DND-41 (cell line): ENCODE data around the gene ILK.

Experiments
- ATAC-seq: fragments of 200-7000 bp; cut with Tn5 transposase; 3 replicates; pipeline ENCODE4 v1.9.1; 2021; ENCODE audit warnings: low read depth; ENCODE audit not compliant: insufficient read depth
- DNase-seq: peaks from one replicate; pipeline ENCODE4 v3.0.0-alpha.2; 2020
- H2AFZ ChIP-seq: 2 replicates; pipeline ENCODE4 v1.6.0; 2012; ENCODE audit warnings: low read depth, low read length
- H3K27ac ChIP-seq: 2 replicates; pipeline ENCODE4 v1.5.1; 2012; ENCODE audit warnings: low read length, inconsistent platforms
- H3K27me3 ChIP-seq: fragments of 200-600 bp; sonication (generic); 2 replicates; pipeline ENCODE4 v1.6.0; 2012; ENCODE audit warnings: low read length, mild to moderate bottlenecking, inconsistent platforms; ENCODE audit not compliant: insufficient read depth, poor library complexity
- H3K36me3 ChIP-seq: 2 replicates; pipeline ENCODE4 v1.5.1; 2012; ENCODE audit warnings: low read length, inconsistent platforms; ENCODE audit not compliant: insufficient read depth
- H3K4me1 ChIP-seq: 2 replicates; pipeline ENCODE4 v1.5.1; 2012; ENCODE audit warnings: mild to moderate bottlenecking, low read length; ENCODE audit not compliant: insufficient read depth
- H3K4me2 ChIP-seq: 2 replicates; pipeline ENCODE4 v1.6.0; 2012; ENCODE audit warnings: mild to moderate bottlenecking, moderate library complexity, low read length, inconsistent platforms; ENCODE audit not compliant: insufficient read depth
- H3K4me3 ChIP-seq, 2 experiments: fragments of 200-600 bp in 1 of 2; shearing (Covaris generic) in 1 of 2; 2 replicates each; pipeline ENCODE4 v1.5.1; 2012 to 2016; ENCODE audit warnings: inconsistent platforms in 2 of 2, low read length in 2 of 2, mild to moderate bottlenecking in 2 of 2, low read depth in 1 of 2, moderate library complexity in 1 of 2
- H3K79me2 ChIP-seq: 2 replicates; pipeline ENCODE4 v1.6.0; 2012; ENCODE audit warnings: low read length, inconsistent platforms; ENCODE audit not compliant: insufficient read depth
- H3K9ac ChIP-seq: 2 replicates; pipeline ENCODE4 v1.6.0; 2012; ENCODE audit warnings: low read depth, mild to moderate bottlenecking, inconsistent platforms, low read length, moderate library complexity
- H3K9me3 ChIP-seq: 2 replicates; pipeline ENCODE4 v1.5.1; 2012; ENCODE audit warnings: low read length, moderate library complexity, mild to moderate bottlenecking, inconsistent platforms; ENCODE audit not compliant: insufficient read depth, severe bottlenecking
- H4K20me1 ChIP-seq: 2 replicates; pipeline ENCODE4 v1.6.0; 2012; ENCODE audit warnings: low read length; ENCODE audit not compliant: insufficient read depth
- EZH2 ChIP-seq: IDR thresholded peaks from 3 replicates; pipeline ENCODE4 v1.6.1; 2012; ENCODE audit warnings: borderline replicate concordance, low read depth, mild to moderate bottlenecking, moderate library complexity, low read length, inconsistent platforms; ENCODE audit not compliant: severe bottlenecking
- TF ChIP-seq, protein P1 (sequence below): IDR thresholded peaks from 2 replicates; pipeline ENCODE4 v1.5.1; 2012; ENCODE audit warnings: borderline replicate concordance, low read length, moderate library complexity, mild to moderate bottlenecking; ENCODE audit not compliant: poor library complexity, severe bottlenecking; ENCODE audit errors: extremely low read depth

The ILK gene

DNA sequence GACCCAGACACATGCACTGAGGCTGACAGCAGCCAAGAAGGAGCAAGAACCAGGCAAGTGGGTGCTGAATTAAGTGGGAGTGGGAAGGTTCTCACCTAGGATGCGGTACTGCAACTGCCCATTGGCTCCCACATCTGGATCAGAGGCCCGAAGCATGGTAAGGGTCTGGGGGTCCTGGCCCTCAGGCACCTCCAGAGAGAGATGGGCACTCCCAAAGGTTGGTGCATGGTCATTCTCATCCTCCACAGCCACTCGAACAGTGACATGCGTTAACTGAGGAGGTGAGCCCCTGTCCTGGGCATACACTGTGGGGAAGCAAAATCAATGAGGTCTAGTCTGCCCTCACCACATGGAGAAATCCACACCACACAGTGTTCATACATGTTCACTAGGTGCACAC, 25.0 kb downstream of the ILK start:
- ATAC-seq (no peak), DNase-seq (no peak)
- H3K4me2 ChIP-seq: no peak overlapping the region
- no peak overlapping the region for H3K27ac ChIP-seq
- no peaks in the 10 kb centered on the region for H3K9me3 ChIP-seq
- no peak overlapping the region for H3K4me3 ChIP-seq
- H3K36me3 ChIP-seq: no peaks in the 10 kb centered on the region
- H3K27me3 ChIP-seq: no peaks in the 10 kb centered on the region
- H3K4me1 ChIP-seq: peaks cover 9% of the 10 kb centered on the region
- H2AFZ ChIP-seq: no peak overlapping the region
- TF ChIP-seq EZH2: no peak
- TF ChIP-seq, protein P1, sequence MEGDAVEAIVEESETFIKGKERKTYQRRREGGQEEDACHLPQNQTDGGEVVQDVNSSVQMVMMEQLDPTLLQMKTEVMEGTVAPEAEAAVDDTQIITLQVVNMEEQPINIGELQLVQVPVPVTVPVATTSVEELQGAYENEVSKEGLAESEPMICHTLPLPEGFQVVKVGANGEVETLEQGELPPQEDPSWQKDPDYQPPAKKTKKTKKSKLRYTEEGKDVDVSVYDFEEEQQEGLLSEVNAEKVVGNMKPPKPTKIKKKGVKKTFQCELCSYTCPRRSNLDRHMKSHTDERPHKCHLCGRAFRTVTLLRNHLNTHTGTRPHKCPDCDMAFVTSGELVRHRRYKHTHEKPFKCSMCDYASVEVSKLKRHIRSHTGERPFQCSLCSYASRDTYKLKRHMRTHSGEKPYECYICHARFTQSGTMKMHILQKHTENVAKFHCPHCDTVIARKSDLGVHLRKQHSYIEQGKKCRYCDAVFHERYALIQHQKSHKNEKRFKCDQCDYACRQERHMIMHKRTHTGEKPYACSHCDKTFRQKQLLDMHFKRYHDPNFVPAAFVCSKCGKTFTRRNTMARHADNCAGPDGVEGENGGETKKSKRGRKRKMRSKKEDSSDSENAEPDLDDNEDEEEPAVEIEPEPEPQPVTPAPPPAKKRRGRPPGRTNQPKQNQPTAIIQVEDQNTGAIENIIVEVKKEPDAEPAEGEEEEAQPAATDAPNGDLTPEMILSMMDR: no peak
- H4K20me1 ChIP-seq: no peaks in the 10 kb centered on the region
- no peaks in the 10 kb centered on the region for H3K79me2 ChIP-seq
- H3K9ac ChIP-seq: no peak overlapping the region

GRCh38 chr11:6629573-6629891, 26.0 kb downstream of the ILK start:
- H3K36me3 ChIP-seq: no peaks in the 10 kb centered on the region

DNA sequence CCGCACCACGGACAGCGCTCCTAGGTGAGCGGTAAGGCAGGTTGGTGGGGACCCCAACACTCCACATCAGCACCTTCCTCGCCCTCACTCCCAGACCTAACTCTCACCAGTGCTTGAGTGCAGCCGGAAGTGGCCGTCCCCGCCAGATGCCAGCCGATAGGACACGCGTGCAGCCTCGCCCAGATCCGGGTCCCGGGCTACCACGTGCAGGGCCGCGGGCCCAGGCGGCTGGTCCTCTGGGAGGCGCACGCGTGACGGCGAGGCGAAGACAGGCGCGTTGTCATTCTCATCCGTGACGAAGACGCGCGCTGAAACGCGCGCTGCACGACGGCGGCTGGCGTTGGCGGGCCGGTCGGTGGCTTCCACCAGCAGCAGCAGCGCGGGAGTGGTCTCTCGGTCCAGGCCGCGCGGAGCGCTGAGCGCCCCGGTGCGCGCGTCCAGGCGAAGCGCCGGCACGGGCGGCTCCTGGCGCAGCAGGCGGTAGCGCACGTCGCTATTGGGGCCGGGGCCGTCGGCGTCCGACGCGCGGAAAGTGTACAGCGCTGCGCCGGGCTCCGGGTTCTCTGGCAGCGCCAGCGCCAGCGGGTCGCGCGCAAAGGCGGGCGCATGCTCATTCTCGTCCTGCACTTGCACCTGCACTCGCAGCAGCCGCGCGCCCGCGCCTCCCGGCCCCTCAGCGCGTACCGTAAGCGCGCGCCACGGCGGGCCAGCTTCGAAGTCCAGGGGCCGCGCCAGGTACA, 26.5 kb downstream of the ILK start:
- no peak for DNase-seq
- Histone ChIP-seq H3K27me3 (no peaks in the 10 kb centered on the region), H3K9me3 (no peaks in the 10 kb centered on the region), H3K4me3 (no peak overlapping the region), H3K9ac (no peak overlapping the region), H3K79me2 (no peaks in the 10 kb centered on the region), H3K27ac (no peak overlapping the region), H2AFZ (no peak overlapping the region), H3K4me2 (no peak overlapping the region), H4K20me1 (no peaks in the 10 kb centered on the region), H3K36me3 (no peaks in the 10 kb centered on the region), H3K4me1 (peaks cover 9% of the 10 kb centered on the region)
- ATAC-seq: no peak
- TF ChIP-seq, protein P1: no peak
- TF ChIP-seq EZH2: no peak

More at GRCh38 chr11:6629573-6629891, 26.0 kb downstream of the ILK start:
- Histone ChIP-seq H3K4me2 (no peak overlapping the region), H3K79me2 (no peaks in the 10 kb centered on the region), H3K9me3 (no peaks in the 10 kb centered on the region), H3K4me3 (no peak overlapping the region), H3K4me1 (peaks cover 9% of the 10 kb centered on the region), H3K27me3 (no peaks in the 10 kb centered on the region), H3K9ac (no peak overlapping the region), H3K27ac (no peak overlapping the region), H2AFZ (no peak overlapping the region), H4K20me1 (no peaks in the 10 kb centered on the region)
- DNase-seq (no peak), ATAC-seq (no peak)
- no peak for TF ChIP-seq EZH2
- TF ChIP-seq, protein P1: no peak
